Adrenal gland (tissue), 5 donors: ENCODE data around the gene AP1M1.

ENCODE experiments used
- CTCF ChIP-seq, 6 experiments: fragments of 450-650 bp in 4 of 6; fragments of 200-600 bp in 2 of 6; sonication (generic) in 1 of 6; IDR thresholded peaks; 1 replicate in 5 of 6; 2 replicates in 1 of 6; pipeline versions ENCODE4 v1.5.1 to v1.8.0; 2016 to 2021; ENCODE audit warnings: antibody characterized with exemption in 6 of 6, mild to moderate bottlenecking in 2 of 6, moderate library complexity in 1 of 6
- POLR2A ChIP-seq, 2 donors: fragments of 450-650 bp; IDR thresholded peaks; one replicate each; pipeline ENCODE4 v1.6.1; 2017; ENCODE audit warnings: antibody characterized with exemption in 2 of 2, mild to moderate bottlenecking in 2 of 2, moderate library complexity in 1 of 2
- donor health status: DM: no; HTN: no; CAD: no.

DNA sequence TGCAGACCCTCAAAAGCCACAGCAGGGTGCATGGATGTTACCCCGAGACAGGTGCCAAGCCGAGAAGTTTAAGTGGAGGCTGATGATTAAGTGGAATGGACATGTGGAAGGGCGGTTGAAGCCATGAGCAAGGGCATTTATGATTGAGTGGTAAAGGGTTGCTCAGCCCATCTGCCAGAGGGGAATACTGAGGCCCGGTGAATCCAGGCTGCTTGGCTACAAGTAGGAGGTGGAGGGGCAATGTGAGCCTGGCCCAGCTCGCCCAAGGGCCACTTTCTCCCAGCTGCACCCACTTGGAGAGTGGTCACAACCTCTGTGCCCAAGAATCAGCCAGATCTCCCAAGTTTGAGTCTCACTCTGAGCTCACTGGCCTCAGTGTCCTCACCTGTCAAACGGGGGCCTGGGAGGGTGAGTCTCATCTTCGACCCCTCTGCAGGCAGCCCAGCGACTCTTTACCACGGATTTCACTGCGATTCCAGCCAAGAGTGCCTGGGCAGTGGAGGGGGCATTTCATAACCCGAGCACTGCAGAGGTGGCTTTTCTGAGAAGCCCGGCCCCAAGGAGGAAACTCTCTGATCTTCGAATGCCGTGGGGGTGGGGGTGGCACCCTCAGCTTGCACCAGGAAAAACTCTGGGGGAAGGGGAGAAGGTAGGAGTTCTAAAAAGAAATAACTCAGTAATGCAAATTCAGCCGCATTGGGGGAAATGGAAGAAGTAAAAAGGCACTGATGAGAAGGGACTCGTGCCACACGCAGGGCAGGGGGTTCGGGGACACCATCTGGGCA is 64.1 kb downstream of the AP1M1 start:
- TF ChIP-seq CTCF (IDR thresholded peaks at IDR 0.05) (no peak), POLR2A (IDR thresholded peaks at IDR 0.05) (no peak)
